NCI-H2196 (cell line): ENCODE data around the gene CTPS1.

Experiments
- DNase-seq: peaks from one replicate; lab custom pipeline; 2025; ENCODE audit not compliant: unreplicated experiment; lab: John Stamatoyannopoulos, UW

The CTPS1 gene

GRCh38 chr1:40979241-40980067 lies at the start of gene CTPS1:
TSS of gene CTPS1 (plus strand) at chr1:40979696. CDS start at chr1:40983291, 3,595 bp downstream.
- DNase-seq = peak; percentile 96

GRCh38 chr1:40930174-40930964 lies 49.1 kb upstream of the CTPS1 start:
- DNase-seq = peak; percentile 69

- no peak for DNase-seq
Measured at GRCh38 chr1:40931601-40932000, 47.9 kb upstream of the CTPS1 start.

- DNase-seq = no peak
Measured at GRCh38 chr1:40932006-40932405, 47.5 kb upstream of the CTPS1 start.

GRCh38 chr1:40936931-40937339 lies 42.6 kb upstream of the CTPS1 start:
- no peak for DNase-seq

GRCh38 chr1:40938393-40938792 lies 41.1 kb upstream of the CTPS1 start:
- no peak for DNase-seq

GRCh38 chr1:40939320-40940059 lies 40.0 kb upstream of the CTPS1 start:
- DNase-seq = no peak

- DNase-seq = no peak
Measured at GRCh38 chr1:40944326-40944725, 35.2 kb upstream of the CTPS1 start.

GRCh38 chr1:40944841-40945430 lies 34.6 kb upstream of the CTPS1 start:
- no peak for DNase-seq

- DNase-seq = no peak
Measured at GRCh38 chr1:40945491-40945973, 34.0 kb upstream of the CTPS1 start.

GRCh38 chr1:40948741-40949443 lies 30.6 kb upstream of the CTPS1 start:
- peak; percentile 63 for DNase-seq

- DNase-seq = no peak
Measured at GRCh38 chr1:40949563-40949962, 29.9 kb upstream of the CTPS1 start.

- DNase-seq = peak; percentile 85
Measured at GRCh38 chr1:40951943-40952743, 27.4 kb upstream of the CTPS1 start.

GRCh38 chr1:40952744-40953315 lies 26.7 kb upstream of the CTPS1 start:
- no peak for DNase-seq

- DNase-seq = no peak
Measured at GRCh38 chr1:40954626-40955025, 24.9 kb upstream of the CTPS1 start.

- no peak for DNase-seq
Measured at GRCh38 chr1:40955266-40955665, 24.2 kb upstream of the CTPS1 start.

GRCh38 chr1:40956407-40956806 lies 23.1 kb upstream of the CTPS1 start:
- no peak for DNase-seq

GRCh38 chr1:40958210-40958609 lies 21.3 kb upstream of the CTPS1 start:
- no peak for DNase-seq

GRCh38 chr1:40965531-40965930 lies 14.0 kb upstream of the CTPS1 start:
- no peak for DNase-seq
